Peyer's patch (tissue), 4 donors: ENCODE results near the gene MAML1.

Experiments used
- CTCF ChIP-seq, 6 experiments: fragments of 450-650 bp in 4 of 6; fragments of 200-600 bp in 2 of 6; sonication (generic) in 1 of 6; IDR thresholded peaks; one replicate each; pipeline ENCODE4 v1.5.1; 2017 to 2019; ENCODE audit warnings: antibody characterized with exemption in 6 of 6, mild to moderate bottlenecking in 3 of 6, moderate library complexity in 1 of 6
- POLR2A ChIP-seq, 2 donors: fragments of 450-650 bp; IDR thresholded peaks; one replicate each; pipeline ENCODE4 v1.5.1; 2017; ENCODE audit warnings: antibody characterized with exemption in 2 of 2, mild to moderate bottlenecking in 2 of 2, moderate library complexity in 2 of 2

- TF ChIP-seq CTCF (IDR thresholded peaks at IDR 0.05) (peak in 4 of 6 experiments; percentile 20 to 45 (median 38)), POLR2A (IDR thresholded peaks at IDR 0.05) (peak; percentile 99)
These were observed 88.1 kb downstream of the MAML1 start, which contains the start of gene SQSTM1 for GRCh38 chr5:179820483-179821297.
